HG03025 (cell line): ENCODE data around the gene CEP104.

ENCODE experiments used
- ATAC-seq: cut with Tn5 transposase; IDR thresholded peaks from one replicate; pipeline ENCODE4 v1.9.1; 2021; ENCODE audit warnings: mild to moderate bottlenecking, moderate library complexity; ENCODE audit not compliant: unreplicated experiment, low FRiP score

The CEP104 gene

DNA sequence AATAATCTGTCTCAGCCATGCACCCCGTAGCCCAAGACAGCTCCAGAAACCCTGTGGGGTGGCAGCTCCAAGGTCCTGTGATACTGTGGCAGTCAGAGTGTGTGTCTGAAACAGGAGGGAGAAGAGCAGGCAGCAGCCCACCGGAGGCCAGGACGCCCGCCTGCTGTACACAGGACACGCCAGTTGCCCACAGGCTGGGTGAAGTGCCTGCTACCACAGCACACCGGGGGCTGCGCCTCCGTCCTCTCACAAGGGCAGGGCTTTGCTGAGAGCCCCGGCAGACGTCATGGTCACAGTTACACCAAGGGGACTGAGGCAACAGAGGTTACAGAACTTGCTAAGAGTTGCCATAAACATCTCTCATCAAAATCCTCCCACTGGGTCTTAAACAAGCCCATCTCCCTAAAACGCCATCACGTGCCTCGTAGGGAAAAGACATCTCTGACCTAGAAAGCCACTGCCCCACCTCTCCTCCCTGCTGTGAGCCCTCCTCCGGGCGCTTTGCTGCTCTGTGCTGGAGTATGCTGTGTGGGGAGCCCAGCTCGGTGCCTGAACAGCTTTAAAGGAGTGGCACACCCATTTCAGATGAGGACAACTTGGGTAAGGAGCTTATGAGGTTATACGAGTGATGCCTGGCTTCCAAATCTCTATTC, 37.7 kb upstream of the CEP104 start:
- no peak for ATAC-seq

DNA sequence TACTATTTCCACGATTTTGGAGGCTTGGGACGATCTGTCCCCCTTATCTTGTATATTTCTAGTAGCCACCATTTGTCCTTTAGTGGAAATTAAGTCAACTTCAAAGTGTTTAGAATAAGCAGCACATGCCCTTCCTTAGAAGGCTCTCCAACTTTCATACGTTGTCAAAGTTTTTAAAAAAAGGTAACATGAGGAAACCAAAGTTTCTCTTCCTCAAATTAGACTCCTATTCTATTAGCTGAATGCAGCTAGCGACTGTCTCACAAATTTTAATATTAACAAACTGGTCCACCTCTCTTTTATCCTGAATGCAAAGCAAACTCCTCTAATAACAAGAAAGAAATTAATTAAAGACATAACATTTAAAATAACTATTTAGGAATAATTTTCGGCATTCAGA, 36.2 kb upstream of the CEP104 start:
- ATAC-seq = no peak

DNA sequence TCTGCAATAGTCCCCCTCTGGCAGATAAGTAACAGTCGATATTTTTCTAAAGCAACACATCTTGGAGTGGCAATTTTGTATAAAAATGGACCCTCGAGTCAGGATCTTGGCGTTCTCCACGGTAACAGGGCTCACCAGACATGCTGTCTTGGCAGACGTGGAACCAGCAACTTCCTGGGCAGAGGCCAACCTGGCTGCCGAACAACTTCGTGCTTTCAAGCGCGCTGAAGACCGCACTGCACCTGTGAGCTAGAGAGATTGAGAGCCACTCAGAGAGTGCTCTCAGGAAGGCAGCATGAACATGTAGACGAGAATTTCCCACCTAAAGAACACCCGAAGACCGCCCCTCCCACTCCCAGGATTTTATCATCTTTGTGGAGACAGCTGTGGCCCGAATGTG, 35.7 kb upstream of the CEP104 start:
- ATAC-seq = no peak

DNA sequence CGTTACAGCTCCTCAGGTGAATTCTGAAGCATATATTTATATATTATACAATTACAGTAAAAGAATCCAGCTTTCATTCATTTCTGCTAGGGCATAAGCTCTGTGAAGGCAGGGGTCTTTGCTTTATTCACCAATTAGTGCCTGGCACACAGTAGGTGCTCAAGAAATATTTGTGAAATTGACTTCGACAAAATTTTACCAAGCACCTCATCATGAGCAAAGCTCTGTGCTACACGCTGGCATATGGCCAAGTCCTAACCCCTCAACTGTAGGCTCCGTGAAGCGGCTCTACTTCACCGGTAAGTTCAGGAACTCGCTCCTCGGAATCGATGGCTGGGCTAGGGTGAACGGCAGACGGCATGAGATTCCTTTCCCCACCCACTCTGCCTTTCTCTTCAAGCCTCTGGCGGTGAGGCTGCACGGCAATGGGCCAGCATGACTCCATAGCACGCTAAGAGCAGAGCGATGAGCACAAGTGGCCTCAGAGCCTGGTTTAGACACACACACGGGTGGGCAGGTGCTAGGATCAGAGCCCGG, 34.4 kb upstream of the CEP104 start:
- ATAC-seq = no peak

DNA sequence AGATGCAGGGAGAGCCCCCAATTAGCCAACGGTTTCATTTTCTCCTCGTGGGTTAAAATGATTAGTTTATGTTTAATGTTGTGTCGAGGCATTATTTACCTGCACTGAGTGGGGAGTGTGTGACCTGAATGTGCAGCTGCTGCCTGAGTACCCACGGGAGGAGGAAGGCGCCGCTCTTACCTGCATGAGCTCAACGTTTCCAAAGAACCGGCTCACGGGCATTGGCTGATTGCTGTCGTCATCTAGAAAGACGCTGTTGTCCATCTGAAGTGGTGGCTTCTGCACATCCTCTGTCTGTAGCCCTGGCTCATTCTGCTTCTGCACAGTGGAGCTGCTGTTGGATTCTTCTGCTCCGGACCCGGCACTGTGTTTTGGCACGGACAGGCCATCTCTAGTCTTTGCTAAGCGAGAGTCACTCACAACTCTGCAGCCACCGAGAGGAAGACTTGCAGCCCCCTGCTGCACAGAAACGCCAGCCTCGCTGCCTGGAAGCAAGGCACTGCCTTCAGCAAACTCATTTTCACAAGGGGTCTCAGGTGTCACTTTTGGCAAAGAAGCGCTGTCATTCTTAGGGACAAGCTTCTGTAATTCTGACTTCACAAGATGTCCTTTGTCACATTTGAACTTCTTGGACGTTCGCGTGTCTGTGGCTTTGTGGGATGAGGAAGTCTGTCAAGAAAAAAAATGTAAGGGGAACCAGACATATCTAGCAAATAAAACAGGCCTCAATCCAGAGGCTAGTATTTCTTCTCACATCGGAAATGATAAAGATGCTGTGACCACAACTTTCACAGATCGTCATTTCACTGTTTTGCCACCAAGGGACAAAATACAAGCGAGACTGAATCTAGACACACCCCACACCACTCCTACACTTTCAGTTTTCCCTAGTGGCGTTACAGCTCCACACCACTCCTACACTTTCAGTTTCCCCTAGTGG, 33.6 kb upstream of the CEP104 start:
- ATAC-seq = no peak

DNA sequence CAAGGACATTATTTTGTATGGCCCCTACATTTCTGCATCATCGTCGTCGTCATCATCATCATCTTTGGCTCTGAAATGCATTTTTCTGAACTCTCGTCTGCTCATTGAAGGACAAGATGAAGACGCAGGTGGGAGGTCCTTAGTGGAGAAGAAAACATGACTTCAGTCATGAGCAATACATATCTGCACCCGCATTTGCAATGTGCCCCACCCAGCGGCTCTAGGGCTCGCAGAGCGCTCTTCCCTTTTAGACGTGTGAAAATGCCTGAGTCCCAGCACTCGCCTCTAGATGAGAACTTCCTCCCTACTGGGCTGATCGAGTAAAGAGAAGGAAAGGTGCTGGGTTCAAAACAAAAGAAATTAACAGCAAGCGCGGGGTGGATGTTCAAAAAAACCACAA, 32.9 kb upstream of the CEP104 start:
- no peak for ATAC-seq

DNA sequence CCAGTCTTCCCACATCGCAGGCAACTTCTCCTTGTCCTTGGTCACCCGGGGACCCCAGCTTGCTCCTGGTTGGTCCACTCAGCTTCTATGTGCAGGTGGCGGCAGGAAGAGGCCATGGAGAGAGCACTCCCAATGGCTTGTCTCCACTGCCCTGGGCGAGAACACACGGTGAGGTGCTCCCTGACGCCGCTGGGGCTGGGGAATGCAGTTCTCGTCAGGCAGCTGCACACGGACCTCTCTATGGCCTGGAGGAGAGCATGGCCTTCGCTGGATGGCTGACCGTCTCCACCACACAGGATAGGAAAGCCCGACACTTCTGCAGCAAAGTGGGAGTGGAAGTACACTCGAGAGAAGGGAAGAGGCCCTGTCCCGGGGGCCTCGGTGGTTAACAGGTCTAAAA, 31.3 kb upstream of the CEP104 start:
- no peak for ATAC-seq

DNA sequence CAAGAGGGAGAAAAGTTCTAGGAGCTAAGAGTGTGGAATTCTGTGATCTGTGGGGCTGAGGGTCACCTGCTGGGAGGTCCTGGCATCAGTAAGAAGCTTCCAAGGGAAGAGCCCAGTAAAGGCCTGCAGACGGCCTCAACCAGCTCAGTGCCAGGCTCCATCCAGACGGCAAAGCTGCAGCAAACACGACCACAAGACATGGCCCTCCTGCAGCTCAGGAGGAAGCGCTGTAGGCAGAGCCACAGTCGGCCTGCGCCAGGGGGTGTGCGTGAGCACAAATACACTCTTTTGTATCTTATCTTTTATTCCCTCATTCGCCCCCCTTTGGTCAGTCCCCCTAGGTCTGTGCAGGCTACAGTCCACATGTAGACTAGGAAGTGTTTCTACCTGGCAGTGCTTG, 29.7 kb upstream of the CEP104 start:
- ATAC-seq = no peak

DNA sequence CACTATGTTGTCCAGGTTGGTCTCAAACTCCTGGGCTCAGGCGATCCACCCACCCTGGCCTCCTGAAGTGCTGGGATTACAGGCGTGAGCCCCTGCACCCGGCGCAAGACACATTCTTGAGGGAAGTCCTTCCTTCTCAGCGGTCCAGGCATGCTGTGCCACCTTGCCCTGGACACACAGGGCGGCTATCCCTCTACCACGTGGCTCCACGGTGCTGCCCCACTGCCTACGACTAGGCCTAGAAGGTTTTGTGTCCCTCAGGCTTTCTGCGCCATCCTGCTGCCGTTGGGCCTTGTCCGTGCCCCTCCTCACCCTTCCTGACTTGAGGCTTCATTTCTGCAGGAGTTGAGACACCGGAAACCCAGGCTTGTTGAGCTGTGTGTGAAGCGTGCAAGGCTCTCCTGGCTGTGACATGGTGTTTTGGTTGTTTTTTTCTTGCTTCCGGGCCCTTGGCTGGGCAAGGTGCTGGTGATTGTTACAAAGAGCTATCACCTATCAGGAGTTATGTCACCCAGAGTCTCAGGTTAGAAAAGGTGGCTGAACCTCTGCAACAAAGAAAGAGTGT, 29.2 kb upstream of the CEP104 start:
- ATAC-seq = no peak

DNA sequence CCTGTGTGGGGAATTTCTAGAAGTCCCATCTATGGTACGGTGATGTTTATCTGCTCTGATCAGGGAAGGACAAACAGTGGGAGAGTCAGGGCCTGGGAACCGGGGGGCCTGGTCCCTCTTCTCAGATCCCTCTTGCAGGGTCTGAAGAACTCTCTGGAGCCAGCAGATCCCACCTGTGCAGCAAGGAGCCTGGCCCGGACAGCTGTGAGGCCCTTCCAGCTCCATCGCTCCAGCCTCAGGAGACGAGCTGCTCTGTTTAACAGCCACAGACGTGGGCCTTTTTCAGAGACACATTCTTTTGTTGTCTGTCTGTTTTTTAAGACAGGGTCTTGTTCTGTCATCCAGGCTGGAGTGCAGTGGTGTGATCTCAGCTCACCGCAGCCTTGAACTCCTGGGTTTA, 28.6 kb upstream of the CEP104 start:
- ATAC-seq = no peak

DNA sequence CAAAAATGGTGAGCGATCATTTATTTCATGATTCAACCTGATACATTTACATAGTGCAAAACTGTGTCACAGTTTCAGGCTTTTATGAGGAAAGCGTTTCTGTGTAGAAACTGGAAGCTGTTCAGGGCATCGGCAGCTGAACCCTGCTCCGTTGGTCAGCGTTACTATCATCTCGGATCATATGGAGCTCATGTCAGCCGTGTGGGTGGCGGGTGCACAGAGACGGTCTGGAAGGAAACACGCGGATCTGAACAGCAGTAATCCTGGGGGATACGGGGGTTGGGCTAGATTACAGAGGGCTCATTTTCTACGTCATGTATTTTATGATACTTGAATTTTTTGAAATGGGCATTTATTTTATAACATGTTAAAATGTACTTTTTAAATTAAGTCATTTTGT, 28.0 kb upstream of the CEP104 start:
- ATAC-seq = no peak

DNA sequence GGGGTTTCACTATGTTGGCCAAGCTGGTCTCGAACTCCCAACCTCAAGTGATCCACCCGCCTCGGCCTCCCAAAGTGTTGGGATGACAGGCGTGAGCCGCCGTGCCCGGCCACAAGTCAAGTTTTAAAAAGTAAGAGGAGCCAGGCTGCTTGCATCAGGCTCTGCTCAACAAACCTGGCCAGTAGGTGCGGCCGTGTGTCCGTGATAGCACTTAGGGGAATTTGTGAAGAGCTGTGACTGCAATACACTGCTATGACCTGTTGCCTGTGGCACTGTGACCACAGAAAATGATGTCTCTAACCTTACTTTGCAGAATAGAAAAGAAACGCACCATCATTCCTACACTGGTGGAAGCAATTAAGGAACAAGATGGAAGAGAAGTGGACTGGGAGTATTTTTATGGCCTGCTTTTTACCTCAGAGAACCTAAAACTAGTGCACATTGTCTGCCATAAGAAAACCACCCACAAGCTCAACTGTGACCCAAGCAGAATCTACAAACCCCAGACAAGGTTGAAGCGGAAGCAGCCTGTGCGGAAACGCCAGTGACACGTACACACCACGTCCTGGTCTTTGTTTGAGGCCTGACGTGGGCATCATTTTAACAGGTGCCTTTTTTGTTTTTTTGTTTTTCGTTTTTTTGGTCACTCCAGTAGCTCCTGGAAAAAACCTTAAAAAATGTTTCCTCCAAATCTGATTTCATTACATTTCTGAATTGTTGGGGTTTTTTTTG, 26.3 kb upstream of the CEP104 start:
- ATAC-seq = no peak

DNA sequence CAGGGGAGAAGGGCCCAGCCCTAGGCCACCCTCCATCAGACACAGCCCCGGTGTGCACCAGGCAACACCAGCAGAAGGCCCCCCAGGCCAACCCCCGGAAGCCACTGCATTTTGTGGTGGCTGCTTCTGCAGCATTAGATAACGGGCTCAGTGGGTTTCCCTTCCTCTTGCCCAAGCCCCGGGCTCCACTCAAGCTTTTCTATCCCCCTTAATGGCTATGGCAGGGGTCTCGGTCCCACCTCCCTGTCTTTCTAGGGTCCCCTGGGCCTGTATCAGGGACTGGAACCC, 24.1 kb upstream of the CEP104 start:
- ATAC-seq = no peak

DNA sequence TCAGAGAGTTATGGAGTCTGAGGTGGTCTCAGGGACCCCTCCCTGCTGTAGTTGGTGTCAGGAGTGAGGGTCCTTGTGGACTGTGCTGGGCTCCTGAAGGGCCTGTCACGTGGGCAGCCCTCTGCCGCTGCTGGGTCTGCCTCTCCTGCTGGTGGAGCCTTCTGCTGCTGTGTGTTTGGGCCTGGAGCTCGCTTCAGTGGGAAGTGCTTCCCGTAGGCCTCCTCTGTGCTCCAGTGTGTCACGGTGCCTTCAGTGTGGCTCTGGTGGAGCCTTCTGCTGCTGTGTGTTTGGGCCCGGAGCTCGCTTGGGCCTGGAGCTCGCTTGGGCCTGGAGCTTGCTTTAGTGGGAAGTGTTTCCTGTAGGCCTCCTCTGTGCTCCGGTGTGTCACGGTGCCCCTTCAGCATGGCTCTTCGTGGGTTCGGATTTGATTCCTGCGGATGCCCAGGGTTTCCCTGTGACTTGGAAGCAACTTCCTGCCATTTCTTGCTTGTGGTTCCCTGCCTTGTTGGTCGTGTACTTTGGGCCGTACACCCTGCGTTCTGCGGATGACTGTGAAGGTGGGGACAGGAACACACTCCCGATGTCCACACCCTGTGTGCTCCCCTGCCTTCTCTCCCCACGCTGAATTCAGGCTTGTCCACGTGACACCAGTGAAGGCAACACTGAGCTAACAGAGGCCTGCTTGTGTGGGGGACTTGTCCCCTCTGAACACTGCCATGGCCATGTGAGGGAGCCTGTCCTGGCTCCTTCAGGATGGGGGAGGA, 23.6 kb upstream of the CEP104 start:
- no peak for ATAC-seq

DNA sequence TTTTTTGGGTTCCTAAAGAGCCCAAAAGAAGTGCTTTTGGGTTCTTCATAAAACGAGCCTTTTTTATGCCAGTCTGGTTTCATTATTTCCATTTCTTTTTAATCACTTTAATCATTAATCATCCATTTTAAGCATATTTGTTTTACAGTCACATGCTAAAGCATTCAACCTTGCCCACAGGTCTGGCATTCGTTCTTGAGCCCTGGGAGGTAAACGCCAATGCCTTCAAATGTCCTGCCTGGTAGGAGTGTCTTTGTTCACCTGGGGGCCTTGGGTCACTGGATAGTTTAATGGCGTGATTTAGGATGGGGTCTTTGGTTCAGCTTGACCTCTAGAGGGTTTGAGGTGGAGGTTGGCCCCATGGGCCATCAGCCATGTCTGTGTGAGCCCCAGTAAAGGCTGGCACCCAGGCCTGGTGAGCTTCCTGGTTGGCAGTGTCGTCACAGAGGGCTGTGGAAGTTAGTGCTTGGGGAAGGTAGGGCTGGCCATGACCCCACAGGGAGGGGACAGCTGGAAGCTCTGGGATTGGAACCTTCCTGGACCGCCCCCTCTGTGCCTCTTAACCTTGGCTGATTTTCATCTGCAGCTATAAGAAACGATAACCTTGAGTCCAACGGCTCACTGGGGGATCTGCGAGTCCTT, 22.9 kb upstream of the CEP104 start:
- no peak for ATAC-seq

DNA sequence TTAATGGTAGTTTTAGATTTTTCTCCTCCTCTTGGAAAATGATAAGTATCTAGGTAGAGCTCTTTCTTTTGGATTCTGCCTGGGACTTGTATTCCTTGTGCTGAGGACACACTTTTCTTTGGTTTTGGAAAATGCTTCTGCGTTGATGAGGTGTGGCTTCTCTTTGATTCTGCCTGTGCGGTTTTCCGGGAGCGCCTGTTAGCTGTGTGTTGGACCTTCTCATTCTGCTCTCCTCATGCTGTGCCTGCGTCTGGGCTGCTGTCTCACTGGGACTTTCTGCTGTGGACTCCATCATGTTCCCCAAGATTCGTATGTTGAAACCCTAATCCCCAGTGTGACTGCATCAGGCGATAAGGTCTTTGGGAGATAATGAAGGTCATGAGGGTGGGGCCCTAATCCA, 22.1 kb upstream of the CEP104 start:
- no peak for ATAC-seq

DNA sequence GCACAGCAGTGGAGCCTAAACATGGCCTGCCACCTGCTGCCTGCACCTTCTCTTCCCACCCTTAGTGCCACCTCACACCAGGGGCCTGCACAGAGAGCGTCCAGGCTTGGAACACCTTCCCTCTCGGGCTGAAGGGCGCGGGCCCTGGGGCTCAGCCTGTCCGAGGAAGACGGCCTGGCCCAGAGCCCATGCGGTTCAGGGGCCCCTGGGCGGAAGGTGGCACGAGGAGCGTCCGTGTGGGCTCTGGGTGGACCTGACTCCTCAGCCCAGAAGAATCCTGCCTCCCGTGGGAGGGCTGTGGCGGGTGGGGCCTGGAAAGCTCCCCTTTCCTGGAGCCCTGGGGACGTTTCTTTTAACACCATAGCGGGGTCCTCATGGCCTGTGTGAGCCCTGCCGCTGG, 19.7 kb upstream of the CEP104 start:
- ATAC-seq = no peak

DNA sequence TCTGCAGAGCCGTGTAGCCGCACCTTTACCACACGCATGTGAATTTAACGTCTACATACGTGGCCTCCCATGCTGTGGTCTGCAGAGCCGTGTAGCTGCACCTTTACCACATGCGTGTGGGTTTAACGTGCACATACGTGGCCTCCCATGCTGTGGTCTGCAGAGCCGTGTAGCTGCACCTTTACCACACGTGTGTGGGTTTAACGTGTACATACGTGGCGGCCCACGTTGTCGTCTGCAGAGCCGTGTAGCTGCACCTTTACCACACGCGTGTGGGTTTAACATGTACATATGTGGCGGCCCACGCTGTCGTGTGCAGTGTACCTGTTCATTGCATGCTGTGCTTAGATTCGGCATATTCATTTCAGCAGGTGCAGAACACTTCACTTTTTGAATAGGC, 17.7 kb upstream of the CEP104 start:
- no peak for ATAC-seq

DNA sequence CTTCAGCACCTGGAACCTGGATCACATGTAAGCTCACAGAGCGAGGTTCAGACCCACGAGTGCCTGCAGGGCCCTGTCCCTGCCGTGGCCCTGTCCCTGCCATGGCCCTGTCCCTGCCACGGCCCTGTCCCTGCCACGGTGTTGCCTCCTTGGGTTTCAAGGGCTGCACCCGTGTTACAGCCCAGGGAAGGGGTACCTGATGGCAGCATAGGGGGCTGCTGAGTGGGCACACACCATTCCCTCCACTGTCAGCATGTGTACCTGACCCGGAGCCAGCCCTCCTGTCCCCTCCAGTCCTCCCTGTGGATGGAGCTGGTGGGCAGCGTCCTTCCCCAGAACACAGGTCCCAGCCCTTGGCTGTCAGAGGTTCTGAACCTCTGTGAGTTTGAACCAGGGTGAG, 15.5 kb upstream of the CEP104 start:
- no peak for ATAC-seq

DNA sequence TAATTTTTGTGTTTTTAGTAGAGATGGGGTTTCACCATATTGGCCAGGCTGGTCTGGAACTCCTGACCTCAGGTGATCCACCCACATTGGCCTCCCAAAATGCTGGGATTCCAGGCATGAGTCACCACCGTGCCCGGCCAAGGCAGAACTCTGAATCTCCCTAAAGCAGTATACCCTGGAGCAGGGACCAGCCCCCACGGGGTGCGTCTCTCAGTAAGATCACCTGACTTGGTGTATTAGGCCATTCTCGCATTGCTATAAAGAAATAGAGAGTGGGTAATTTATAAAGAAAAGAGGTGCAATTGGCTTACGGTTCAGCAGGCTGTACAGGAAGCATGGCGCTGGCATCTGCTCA, 14.4 kb upstream of the CEP104 start:
- no peak for ATAC-seq
